Mammary epithelial cell (primary cell): ENCODE measurements around the gene NRF1.

Experiments
- CTCF ChIP-seq, 2 donors: IDR thresholded peaks in 1 of 2; conservative IDR thresholded peaks in 1 of 2; 2 replicates each; pipeline ENCODE4 v1.5.1; 2011 to 2012; ENCODE audit warnings: inconsistent platforms in 2 of 2, low read length in 2 of 2, mild to moderate bottlenecking in 2 of 2, control low read depth in 1 of 2, low read depth in 1 of 2; ENCODE audit not compliant: insufficient read depth in 1 of 2; ENCODE audit errors: extremely low read depth in 1 of 2
- EZH2 ChIP-seq: IDR thresholded peaks from 2 replicates; pipeline ENCODE4 v1.6.1; 2012; ENCODE audit warnings: low read length, inconsistent platforms, borderline replicate concordance

- no peak for TF ChIP-seq CTCF (conservative IDR thresholded peaks at IDR 0.05 in 1 of 2, IDR thresholded peaks at IDR 0.05 in 1 of 2; ENCODE audit: extremely low read depth in 1 of 2, insufficient read depth in 1 of 2, low read depth in 1 of 2, low read length in 2 of 2)
- TF ChIP-seq EZH2 = no peak
Measured at GRCh38 chr7:129630341-129630740, 18.8 kb downstream of the NRF1 start.
